ENCODE data around the gene ENTPD8. TPM values are rescaled to one million over a fixed set of nuclear protein-coding genes. Genes with fewer than 3 reads are reported as not detected.

The ENTPD8 gene, protein sequence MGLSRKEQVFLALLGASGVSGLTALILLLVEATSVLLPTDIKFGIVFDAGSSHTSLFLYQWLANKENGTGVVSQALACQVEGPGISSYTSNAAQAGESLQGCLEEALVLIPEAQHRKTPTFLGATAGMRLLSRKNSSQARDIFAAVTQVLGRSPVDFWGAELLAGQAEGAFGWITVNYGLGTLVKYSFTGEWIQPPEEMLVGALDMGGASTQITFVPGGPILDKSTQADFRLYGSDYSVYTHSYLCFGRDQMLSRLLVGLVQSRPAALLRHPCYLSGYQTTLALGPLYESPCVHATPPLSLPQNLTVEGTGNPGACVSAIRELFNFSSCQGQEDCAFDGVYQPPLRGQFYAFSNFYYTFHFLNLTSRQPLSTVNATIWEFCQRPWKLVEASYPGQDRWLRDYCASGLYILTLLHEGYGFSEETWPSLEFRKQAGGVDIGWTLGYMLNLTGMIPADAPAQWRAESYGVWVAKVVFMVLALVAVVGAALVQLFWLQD
- total RNA-seq (2022) = not detected in 2 replicates
- Bru-seq, nascent RNA = not detected
- percentile 10 among the genes with signal in this experiment for BruChase-seq, experiment 1, labeled RNA remaining after a 6-hour chase
- BruChase-seq, experiment 2, labeled RNA remaining after a 2-hour chase = percentile 10 among the genes with signal in this experiment
- long read RNA-seq = 0 reads

DNA sequence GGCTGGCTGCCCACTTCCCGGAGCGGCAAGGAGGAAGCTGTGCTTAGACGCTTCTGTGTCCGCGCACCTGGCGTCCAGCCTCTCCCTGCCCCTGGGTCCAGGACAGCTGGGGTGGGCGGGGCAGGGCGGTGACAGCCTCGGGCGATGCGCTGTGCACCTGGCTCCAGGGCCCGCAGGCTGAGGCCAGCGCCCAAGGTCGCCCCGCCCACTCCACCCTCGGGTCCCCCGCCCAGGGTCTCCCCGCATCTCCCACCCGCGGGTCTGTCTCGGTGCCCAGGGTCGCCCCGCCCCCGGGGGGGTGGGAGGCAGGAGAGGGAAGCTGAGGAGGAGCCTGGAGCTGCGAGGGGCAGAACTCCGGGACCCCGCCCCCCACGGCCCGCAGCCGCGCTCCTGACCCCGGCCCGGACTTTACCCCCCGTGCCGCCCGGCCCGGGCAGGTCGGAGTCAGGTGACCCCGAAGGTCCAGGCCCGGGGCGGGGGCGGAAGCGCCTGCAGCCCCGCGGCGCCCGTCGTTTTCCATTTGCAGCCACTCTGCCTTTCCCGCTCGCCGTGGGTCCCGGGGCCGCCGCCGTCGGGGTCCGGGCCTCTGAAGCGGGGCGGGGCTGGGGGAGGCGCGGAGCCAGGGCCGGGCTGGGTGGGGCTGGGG is at the start of gene ENTPD8:
ENTPD8 (minus strand) TSS at position 69 of the 646 bp plus-strand sequence. CDS start 3,072 bp downstream, outside the sequence.
- peak within 1 kb of the TSS; percentile 52 for H3K4me3 Mint-ChIP-seq (ENCODE audit: unreplicated experiment)
- DNase-seq (ENCODE audit: unreplicated experiment) = no peak
- H3K36me3 Mint-ChIP-seq (ENCODE audit: insufficient read depth, unreplicated experiment) = peaks cover under 1% of the 10 kb centered on the region
- H3K27me3 Mint-ChIP-seq (ENCODE audit: insufficient read depth, unreplicated experiment) = no peaks in the 10 kb centered on the region
- peaks cover 11% of the 10 kb centered on the region for H3K4me1 Mint-ChIP-seq (ENCODE audit: insufficient read depth, unreplicated experiment)
- no peaks in the 10 kb centered on the region for H3K9me3 Mint-ChIP-seq (ENCODE audit: unreplicated experiment)
- no peak within 1 kb of the TSS for H3K27ac Mint-ChIP-seq (ENCODE audit: low read depth, unreplicated experiment)
- TF ChIP-seq, protein P1, sequence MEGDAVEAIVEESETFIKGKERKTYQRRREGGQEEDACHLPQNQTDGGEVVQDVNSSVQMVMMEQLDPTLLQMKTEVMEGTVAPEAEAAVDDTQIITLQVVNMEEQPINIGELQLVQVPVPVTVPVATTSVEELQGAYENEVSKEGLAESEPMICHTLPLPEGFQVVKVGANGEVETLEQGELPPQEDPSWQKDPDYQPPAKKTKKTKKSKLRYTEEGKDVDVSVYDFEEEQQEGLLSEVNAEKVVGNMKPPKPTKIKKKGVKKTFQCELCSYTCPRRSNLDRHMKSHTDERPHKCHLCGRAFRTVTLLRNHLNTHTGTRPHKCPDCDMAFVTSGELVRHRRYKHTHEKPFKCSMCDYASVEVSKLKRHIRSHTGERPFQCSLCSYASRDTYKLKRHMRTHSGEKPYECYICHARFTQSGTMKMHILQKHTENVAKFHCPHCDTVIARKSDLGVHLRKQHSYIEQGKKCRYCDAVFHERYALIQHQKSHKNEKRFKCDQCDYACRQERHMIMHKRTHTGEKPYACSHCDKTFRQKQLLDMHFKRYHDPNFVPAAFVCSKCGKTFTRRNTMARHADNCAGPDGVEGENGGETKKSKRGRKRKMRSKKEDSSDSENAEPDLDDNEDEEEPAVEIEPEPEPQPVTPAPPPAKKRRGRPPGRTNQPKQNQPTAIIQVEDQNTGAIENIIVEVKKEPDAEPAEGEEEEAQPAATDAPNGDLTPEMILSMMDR (IDR thresholded peaks at IDR 0.05; ENCODE audit: unreplicated experiment) = no peak
- CTCF ChIA-PET = interaction anchor here (0.9 to 5.4 kb wide), 2 partner anchors 9 to 18 kb away, joined by 4 to 36 read pairs; partner anchors contain the start of genes EXD3 and NOXA1
- intact Hi-C loops (cut with micrococcal nuclease) = loop anchor here (10.0 kb wide), 1 partner anchor 83 kb away; no protein-coding TSS in a partner anchor
- POLR2A ChIA-PET = interaction anchor here (0.6 to 3.7 kb wide), 6 partner anchors 9 to 269 kb away, joined by 3 to 14 read pairs (median 8); partner anchors contain the start of genes EXD3, NOXA1 and NSMF
- BruUV-seq (replicated peaks) = no TSS peak

DNA sequence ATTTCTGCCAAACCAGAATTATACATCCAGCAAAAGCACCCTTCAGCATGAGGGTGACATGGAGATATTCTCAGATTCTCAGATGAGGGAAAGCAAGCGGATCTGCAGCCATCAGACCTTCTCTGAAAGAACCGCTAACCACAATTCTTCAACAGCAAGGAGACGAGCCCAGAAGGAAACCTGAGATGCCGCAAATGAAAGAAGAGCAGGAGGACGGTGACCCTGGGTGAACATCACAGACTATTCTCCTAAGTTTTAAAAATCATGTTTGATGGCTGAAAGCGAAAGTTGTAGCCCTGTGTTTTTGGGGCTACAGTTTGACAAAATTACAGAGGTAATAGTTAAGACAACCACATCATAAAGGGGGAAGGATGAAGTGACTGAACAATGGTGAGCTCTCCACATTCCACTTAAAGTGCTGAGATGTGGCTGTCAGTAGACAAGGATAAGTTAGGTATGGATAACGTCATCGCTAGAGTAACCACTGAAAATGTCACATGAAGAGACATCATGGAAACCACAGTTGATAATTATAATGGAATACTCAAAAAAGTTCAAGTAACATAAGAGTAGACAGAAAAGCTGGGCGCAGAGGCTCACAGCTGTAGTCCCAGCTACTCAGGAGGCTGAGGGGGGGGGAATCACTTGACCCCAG is 49.5 kb upstream of the ENTPD8 start:
- ChIA-PET CTCF (no interaction called here), POLR2A (no interaction called here)
- Mint-ChIP-seq H3K36me3 (ENCODE audit: insufficient read depth, unreplicated experiment) (no peaks in the 10 kb centered on the region), H3K4me3 (ENCODE audit: unreplicated experiment) (no peak overlapping the region), H3K9me3 (ENCODE audit: unreplicated experiment) (no peaks in the 10 kb centered on the region), H3K4me1 (ENCODE audit: insufficient read depth, unreplicated experiment) (peaks cover 9% of the 10 kb centered on the region), H3K27ac (ENCODE audit: low read depth, unreplicated experiment) (no peak overlapping the region), H3K27me3 (ENCODE audit: insufficient read depth, unreplicated experiment) (no peaks in the 10 kb centered on the region)
- intact Hi-C loops (cut with micrococcal nuclease) = no loop called here
- DNase-seq (ENCODE audit: unreplicated experiment) = no peak
- TF ChIP-seq, protein P1 (IDR thresholded peaks at IDR 0.05; ENCODE audit: unreplicated experiment) = no peak
- BruUV-seq (replicated peaks) = no TSS peak

DNA sequence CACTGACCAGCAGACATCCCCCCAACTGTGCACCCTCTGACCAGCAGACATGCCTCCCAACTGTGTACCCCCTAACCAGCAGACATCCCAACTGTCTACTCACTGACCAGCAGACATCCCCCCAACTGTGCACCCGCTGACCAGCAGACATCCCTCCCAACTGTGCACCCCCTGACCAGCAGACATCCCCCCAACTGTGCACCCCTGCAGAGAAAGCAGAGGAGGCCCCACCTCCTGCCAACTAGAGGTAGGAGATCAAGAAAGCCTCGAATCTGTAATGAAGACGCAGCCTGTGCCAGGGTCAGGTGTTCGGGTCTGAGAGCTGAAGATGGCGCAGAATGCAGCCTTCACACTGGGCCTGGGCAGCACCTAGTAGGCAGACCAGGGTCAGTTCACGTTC is 47.7 kb upstream of the ENTPD8 start:
- no peak overlapping the region for H3K27ac Mint-ChIP-seq (ENCODE audit: low read depth, unreplicated experiment)
- no peaks in the 10 kb centered on the region for H3K9me3 Mint-ChIP-seq (ENCODE audit: unreplicated experiment)
- no peaks in the 10 kb centered on the region for H3K36me3 Mint-ChIP-seq (ENCODE audit: insufficient read depth, unreplicated experiment)
- ChIA-PET POLR2A (no interaction called here), CTCF (no interaction called here)
- no peak overlapping the region for H3K4me3 Mint-ChIP-seq (ENCODE audit: unreplicated experiment)
- no peak for DNase-seq (ENCODE audit: unreplicated experiment)
- H3K27me3 Mint-ChIP-seq (ENCODE audit: insufficient read depth, unreplicated experiment) = no peaks in the 10 kb centered on the region
- no TSS peak for BruUV-seq (replicated peaks)
- TF ChIP-seq, protein P1 (IDR thresholded peaks at IDR 0.05; ENCODE audit: unreplicated experiment) = no peak
- H3K4me1 Mint-ChIP-seq (ENCODE audit: insufficient read depth, unreplicated experiment) = peaks cover under 1% of the 10 kb centered on the region
- intact Hi-C loops (cut with micrococcal nuclease) = no loop called here

DNA sequence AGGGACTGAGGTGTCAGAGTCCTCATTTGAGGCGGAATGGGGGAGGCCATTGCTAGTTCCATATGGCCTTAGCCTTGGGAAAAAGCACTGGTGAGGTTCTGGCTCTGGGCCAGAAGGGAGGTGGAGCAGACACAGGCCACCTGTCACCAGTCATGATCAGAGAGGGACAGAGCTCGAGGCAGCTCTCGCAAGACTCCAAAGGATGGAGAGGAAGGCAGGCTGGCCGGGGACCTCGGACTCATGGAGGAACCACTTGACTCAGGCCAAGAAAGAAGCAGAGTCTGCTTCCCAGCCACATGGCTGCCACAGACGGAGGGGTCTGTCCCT is 47.1 kb upstream of the ENTPD8 start:
- DNase-seq (ENCODE audit: unreplicated experiment) = no peak
- Mint-ChIP-seq H3K27me3 (ENCODE audit: insufficient read depth, unreplicated experiment) (no peaks in the 10 kb centered on the region), H3K36me3 (ENCODE audit: insufficient read depth, unreplicated experiment) (no peaks in the 10 kb centered on the region), H3K4me1 (ENCODE audit: insufficient read depth, unreplicated experiment) (no peaks in the 10 kb centered on the region), H3K9me3 (ENCODE audit: unreplicated experiment) (no peaks in the 10 kb centered on the region), H3K4me3 (ENCODE audit: unreplicated experiment) (no peak overlapping the region), H3K27ac (ENCODE audit: low read depth, unreplicated experiment) (no peak overlapping the region)
- no TSS peak for BruUV-seq (replicated peaks)
- CTCF ChIA-PET = no interaction called here
- POLR2A ChIA-PET = no interaction called here
- intact Hi-C loops (cut with micrococcal nuclease) = no loop called here
- TF ChIP-seq, protein P1 (IDR thresholded peaks at IDR 0.05; ENCODE audit: unreplicated experiment) = no peak

All from MCF 10A (cell line).